ENCODE data around the gene PPP3CA. TPM values are rescaled to one million over a fixed set of nuclear protein-coding genes. Genes with fewer than 3 reads are reported as not detected.

PPP3CA gene
- total and polyA plus RNA-seq, 3 donors from 2014 or later = 19.1 to 44.5 (median 39.1) TPM

GRCh38 chr4:101075536-101075935 is 271.8 kb downstream of the PPP3CA start:
- no peak for DNase-seq
- Histone ChIP-seq H3K9me3 (no peaks in the 10 kb centered on the region), H3K27me3 (no peaks in the 10 kb centered on the region), H3K27ac (no peak overlapping the region), H3K4me1 (peaks cover 12% of the 10 kb centered on the region), H3K4me3 (no peak overlapping the region), H3K36me3 (ENCODE audit: low read depth, missing control alignments) (no peaks in the 10 kb centered on the region)
- intact Hi-C loops (cut with DNase I; ENCODE audit: low total_unique reads) = no loop called here
- WGBS, 2 donors = 90 to 95% methylated on average over 1 of the region's 1 CpG
- TF ChIP-seq CTCF (IDR thresholded peaks at IDR 0.05) (no peak), POLR2A (IDR thresholded peaks at IDR 0.05) (no peak)

GRCh38 chr4:101074326-101074725 is 273.0 kb downstream of the PPP3CA start:
- Histone ChIP-seq H3K27me3 (no peaks in the 10 kb centered on the region), H3K9me3 (no peaks in the 10 kb centered on the region), H3K4me3 (no peak overlapping the region), H3K27ac (no peak overlapping the region), H3K36me3 (ENCODE audit: low read depth, missing control alignments) (no peaks in the 10 kb centered on the region), H3K4me1 (peaks cover 12% of the 10 kb centered on the region)
- 100% methylated on average over 2 of the region's 2 CpGs for WGBS, 2 donors
- no peak for DNase-seq
- intact Hi-C loops (cut with DNase I; ENCODE audit: low total_unique reads) = no loop called here
- no peak for TF ChIP-seq POLR2A (IDR thresholded peaks at IDR 0.05)
- TF ChIP-seq CTCF (IDR thresholded peaks at IDR 0.05) = no peak

GRCh38 chr4:101071241-101071640 is 276.1 kb downstream of the PPP3CA start:
- WGBS, 2 donors = 73 to 77% methylated on average over 1 of the region's 1 CpG
- H3K36me3 ChIP-seq (ENCODE audit: low read depth, missing control alignments) = no peaks in the 10 kb centered on the region
- TF ChIP-seq POLR2A (IDR thresholded peaks at IDR 0.05) = no peak
- no peak for TF ChIP-seq CTCF (IDR thresholded peaks at IDR 0.05)
- no peak for DNase-seq
- no peaks in the 10 kb centered on the region for H3K9me3 ChIP-seq
- H3K27ac ChIP-seq = no peak overlapping the region
- H3K4me1 ChIP-seq = no peaks in the 10 kb centered on the region
- intact Hi-C loops (cut with DNase I; ENCODE audit: low total_unique reads) = no loop called here
- H3K4me3 ChIP-seq = no peak overlapping the region
- H3K27me3 ChIP-seq = no peaks in the 10 kb centered on the region

GRCh38 chr4:101068115-101068514 is 279.2 kb downstream of the PPP3CA start:
- Histone ChIP-seq H3K4me1 (no peaks in the 10 kb centered on the region), H3K27me3 (no peaks in the 10 kb centered on the region), H3K27ac (no peak overlapping the region), H3K4me3 (no peak overlapping the region), H3K9me3 (no peaks in the 10 kb centered on the region), H3K36me3 (ENCODE audit: low read depth, missing control alignments) (no peaks in the 10 kb centered on the region)
- intact Hi-C loops (cut with DNase I; ENCODE audit: low total_unique reads) = no loop called here
- 66 to 67% methylated on average over 3 of the region's 3 CpGs for WGBS, 2 donors
- TF ChIP-seq CTCF (IDR thresholded peaks at IDR 0.05) (no peak), POLR2A (IDR thresholded peaks at IDR 0.05) (no peak)
- no peak for DNase-seq

GRCh38 chr4:101067383-101067782 is 279.9 kb downstream of the PPP3CA start:
- no peak overlapping the region for H3K27ac ChIP-seq
- WGBS, 2 donors = 96% methylated on average over 5 of the region's 5 CpGs
- H3K4me1 ChIP-seq = no peaks in the 10 kb centered on the region
- no peak for TF ChIP-seq CTCF (IDR thresholded peaks at IDR 0.05)
- no peak for TF ChIP-seq POLR2A (IDR thresholded peaks at IDR 0.05)
- no peaks in the 10 kb centered on the region for H3K27me3 ChIP-seq
- no peaks in the 10 kb centered on the region for H3K9me3 ChIP-seq
- intact Hi-C loops (cut with DNase I; ENCODE audit: low total_unique reads) = no loop called here
- H3K4me3 ChIP-seq = no peak overlapping the region
- DNase-seq = no peak
- no peaks in the 10 kb centered on the region for H3K36me3 ChIP-seq (ENCODE audit: low read depth, missing control alignments)
